ENCODE results near the gene TMED8.
A peak's percentile ranks its signal among the peaks of the same experiment; 100 is the strongest.

The TMED8 gene

DNA sequence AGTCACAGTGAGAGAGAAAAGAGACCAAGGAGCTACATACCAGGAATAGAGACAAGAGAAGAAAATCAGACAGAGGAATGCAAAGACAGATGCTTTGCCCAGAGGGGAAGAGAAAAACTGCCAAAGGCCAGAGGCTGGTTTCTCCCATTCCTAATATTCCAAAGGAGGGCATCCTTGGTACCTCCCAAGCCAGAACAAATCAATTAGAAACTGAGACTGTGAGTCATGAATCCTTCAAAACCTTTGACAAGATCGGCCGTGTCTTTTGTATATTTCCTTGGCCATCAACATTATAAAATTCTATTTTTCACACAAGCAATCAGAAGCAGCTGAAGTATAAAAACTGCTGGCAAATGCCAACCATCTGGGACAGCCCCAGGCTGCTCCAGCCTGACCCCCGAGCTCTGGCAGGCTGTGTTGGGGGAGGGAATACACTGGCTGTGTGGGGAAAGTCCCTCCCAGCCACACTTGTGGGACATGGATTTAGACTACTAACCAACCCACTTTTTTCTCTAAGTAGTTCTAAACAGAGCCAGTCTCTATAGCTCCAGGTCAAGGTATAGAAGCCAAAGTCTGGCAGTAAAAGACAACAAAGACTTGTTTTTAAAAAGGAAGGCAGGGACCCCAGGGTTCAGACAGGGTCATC lies 69.9 kb downstream of the TMED8 start:
- no peak for TF ChIP-seq POLR2A (IDR thresholded peaks at IDR 0.05; ENCODE audit: low read length)
- no peak for TF ChIP-seq GATA1 (IDR thresholded peaks at IDR 0.05; ENCODE audit: low read depth, low read length)
- no peak for DNase-seq

DNA sequence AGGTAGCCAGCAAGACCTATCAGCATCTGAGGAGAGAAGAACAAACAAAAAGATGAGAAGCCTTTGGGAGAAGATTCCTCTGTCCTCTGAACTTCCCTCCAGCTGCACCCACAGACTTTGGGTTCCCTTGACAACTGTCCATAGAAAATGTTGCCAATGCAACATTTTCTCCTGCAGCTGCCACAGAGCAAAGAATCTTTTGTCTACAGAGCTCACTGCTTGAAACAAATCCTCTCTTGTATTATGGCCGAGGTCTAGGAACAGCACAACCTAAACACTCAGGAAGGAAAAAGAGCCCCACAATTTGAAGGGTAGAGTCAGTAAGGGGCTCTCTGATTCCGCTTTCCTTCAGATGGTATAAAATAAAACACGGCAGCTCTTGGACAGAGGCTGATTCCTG lies 70.5 kb downstream of the TMED8 start:
- no peak for TF ChIP-seq GATA1 (IDR thresholded peaks at IDR 0.05; ENCODE audit: low read depth, low read length)
- TF ChIP-seq POLR2A (IDR thresholded peaks at IDR 0.05; ENCODE audit: low read length) = no peak
- DNase-seq = no peak

DNA sequence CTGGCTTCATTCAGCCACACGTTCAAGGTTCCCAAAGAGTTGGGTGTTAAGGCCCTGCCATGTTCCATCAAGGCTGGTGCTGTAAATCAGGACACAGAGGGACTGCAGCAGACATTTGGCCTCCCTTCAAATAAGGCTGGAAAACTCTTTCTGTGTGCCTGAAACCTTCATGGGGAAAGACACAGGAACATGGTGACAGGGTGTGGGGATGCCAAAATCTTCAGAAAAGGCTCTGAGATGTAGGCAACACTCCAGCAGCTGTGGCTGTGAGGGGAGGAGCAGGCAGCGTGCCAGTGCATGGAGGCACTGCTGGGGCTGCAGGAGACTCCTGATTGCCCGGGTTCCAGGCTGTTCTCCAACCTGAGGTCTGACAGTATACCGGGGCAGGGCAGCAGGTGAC lies 71.2 kb downstream of the TMED8 start:
- DNase-seq = no peak
- no peak for TF ChIP-seq POLR2A (IDR thresholded peaks at IDR 0.05; ENCODE audit: low read length)
- no peak for TF ChIP-seq GATA1 (IDR thresholded peaks at IDR 0.05; ENCODE audit: low read depth, low read length)

DNA sequence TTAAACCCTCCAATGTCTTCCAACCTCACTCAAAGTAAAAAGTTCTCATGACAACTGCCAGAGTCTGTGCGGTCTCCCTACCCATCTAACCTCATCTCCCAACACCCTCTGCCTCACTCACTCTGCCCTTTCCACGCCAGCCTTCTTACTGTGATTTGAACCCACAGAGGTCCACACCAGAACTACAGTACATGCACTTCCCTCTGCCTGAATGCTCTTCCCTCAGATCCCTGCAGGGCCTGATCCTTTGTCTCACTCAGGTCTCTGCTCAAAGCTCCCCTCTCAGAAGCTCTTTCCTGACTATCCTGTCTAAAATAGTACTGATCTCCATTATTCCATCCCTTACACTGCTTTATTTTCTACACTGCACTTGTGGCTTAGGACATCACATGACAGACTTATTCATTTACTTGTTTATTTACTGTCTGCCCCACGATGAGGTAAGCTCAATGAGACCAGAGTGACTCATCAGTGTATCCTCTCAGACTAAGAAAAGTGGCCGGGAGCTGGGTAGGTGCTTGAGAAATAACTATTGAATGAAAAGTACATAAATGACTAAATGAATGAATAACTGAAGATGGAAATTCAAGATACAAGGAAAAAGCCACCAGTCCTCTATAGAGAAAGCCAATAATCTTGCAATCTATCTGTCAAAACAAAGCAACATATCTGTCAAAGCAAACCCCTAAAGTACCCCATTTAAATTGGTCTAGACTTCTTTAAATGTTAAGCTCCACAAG lies 73.3 kb downstream of the TMED8 start:
- TF ChIP-seq GATA1 (IDR thresholded peaks at IDR 0.05; ENCODE audit: low read depth, low read length) (no peak), POLR2A (IDR thresholded peaks at IDR 0.05; ENCODE audit: low read length) (no peak)

DNA sequence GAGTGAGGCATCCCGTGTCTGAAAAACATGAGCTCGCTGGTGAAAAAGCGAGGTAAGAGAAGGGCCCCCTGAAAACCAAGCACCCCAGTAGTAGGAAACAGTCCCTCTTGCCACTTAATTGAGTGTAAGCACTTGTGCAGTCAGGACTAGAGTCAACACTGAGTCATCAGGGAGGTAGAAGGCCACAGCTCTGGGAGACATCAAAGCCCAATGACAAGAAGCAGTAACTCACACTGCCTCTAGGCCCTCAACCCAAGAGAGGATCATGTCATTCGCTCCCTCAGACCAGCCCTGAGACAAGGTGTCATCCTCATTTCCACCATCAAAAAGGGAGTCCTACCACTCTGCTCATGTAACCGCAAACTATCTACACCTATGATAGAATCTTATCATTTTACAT lies 74.0 kb downstream of the TMED8 start:
- TF ChIP-seq GATA1 (IDR thresholded peaks at IDR 0.05; ENCODE audit: low read depth, low read length) (no peak), POLR2A (IDR thresholded peaks at IDR 0.05; ENCODE audit: low read length) (no peak)

More for the DNA sequence above, 73.3 kb downstream of the TMED8 start:
- DNase-seq = peak; percentile 32 to 79

DNA sequence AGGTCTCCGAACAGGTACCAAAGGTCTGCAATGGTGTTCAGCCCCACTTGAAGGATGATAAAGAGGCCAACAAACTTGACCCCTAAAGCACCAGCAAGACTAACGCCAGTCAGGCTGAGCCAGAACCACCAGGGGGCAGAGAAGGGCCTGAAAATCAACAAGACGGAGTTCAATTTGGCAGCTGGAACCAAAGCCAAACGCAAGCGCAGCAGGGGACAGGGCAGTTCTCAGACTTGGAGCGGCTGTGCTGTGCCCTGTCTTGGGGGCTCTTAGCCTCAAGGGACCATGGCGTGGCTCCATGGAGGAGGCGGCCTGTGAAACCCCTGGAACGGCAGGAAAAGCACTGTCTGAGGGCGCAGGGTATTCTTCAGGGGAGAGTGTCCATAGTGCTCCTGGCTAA lies 75.8 kb downstream of the TMED8 start:
- DNase-seq = peak; percentile 79 to 87
- TF ChIP-seq POLR2A (IDR thresholded peaks at IDR 0.05; ENCODE audit: low read length) = no peak
- TF ChIP-seq GATA1 (IDR thresholded peaks at IDR 0.05; ENCODE audit: low read depth, low read length) = no peak

More for the DNA sequence above, 74.0 kb downstream of the TMED8 start:
- DNase-seq = peak; percentile 33 to 70

DNA sequence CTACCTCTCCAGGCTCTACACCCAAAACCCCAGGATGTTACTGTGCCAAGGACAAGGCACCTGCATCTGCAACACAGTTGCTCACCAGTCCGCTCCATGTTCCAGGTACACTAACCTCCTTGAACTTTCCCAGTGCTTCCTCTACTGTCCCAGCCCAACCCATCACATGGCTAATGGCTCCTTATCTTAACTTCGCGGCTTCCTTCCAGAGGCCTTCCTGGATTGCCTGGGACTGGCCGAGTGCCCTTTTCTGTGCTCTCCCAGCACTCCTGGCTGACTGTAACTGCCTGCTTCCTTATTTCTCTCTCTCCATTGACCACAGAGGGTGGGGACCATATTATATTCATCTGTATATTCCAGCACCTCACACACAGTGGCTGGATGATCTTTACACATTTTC lies 77.1 kb downstream of the TMED8 start:
- no peak for TF ChIP-seq GATA1 (IDR thresholded peaks at IDR 0.05; ENCODE audit: low read depth, low read length)
- TF ChIP-seq POLR2A (IDR thresholded peaks at IDR 0.05; ENCODE audit: low read length) = no peak
- no peak for DNase-seq

DNA sequence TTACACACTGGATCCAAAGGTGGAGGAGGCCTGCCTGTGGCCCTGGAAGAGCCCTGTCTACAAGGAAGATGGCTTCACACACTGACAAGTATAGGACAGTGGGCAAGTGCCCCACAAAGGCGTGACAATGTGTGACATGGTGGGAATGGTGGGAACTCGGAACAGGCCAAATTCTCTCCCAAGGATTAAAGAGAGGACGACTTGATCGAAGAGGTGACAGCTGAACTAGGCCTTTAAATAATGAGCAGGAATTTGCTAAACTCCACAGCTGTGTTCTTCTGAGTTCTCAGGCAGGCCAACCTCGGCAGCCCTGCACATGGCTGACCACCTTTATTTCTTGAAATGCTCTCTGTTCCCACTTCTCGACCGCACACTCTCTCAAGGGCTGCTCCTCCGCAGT lies 80.0 kb downstream of the TMED8 start:
- no peak for DNase-seq
- TF ChIP-seq POLR2A (IDR thresholded peaks at IDR 0.05; ENCODE audit: low read length) (no peak), GATA1 (IDR thresholded peaks at IDR 0.05; ENCODE audit: low read depth, low read length) (no peak)

DNA sequence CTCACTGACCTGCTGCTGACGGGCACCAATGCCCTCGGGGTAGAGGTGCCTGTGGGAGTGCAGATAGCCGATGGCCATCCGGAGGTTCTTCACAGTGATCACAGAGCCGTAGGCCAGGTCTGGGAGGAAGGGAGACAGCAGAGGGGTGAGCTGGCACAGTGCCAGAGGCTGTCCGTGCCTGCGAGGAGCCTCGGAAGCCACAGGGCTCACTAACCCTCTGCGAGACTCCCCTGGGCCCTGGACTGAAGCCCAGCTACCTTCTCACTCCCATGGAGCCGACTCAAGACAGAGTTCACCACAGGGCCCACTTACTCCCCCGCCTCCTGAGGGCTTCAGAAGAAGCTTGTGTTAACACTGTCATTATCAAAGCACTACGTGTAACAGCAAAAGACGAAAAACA lies 80.7 kb downstream of the TMED8 start:
- DNase-seq = no peak
- no peak for TF ChIP-seq GATA1 (IDR thresholded peaks at IDR 0.05; ENCODE audit: low read depth, low read length)
- no peak for TF ChIP-seq POLR2A (IDR thresholded peaks at IDR 0.05; ENCODE audit: low read length)

DNA sequence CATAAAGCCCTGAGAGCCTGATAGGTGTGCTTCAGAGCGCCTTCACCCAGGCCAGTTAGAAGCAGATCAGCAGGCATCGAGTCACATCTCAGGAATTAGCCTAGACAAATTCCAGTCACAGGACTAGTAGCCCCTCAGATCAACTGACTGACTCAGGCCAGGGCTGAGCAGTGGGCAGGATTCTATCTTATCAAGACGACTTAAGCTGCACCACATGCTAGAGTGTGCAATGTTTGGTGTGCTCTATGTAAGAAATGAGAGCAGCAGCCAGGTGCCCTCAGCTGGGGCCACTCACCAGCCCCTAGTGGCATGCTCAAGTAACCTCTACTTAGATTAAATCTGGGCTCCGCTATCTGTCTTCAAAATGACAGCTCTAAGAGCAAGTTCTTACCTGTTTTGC lies 86.2 kb downstream of the TMED8 start:
- TF ChIP-seq POLR2A (IDR thresholded peaks at IDR 0.05; ENCODE audit: low read length) (no peak), GATA1 (IDR thresholded peaks at IDR 0.05; ENCODE audit: low read depth, low read length) (no peak)
- DNase-seq = no peak

DNA sequence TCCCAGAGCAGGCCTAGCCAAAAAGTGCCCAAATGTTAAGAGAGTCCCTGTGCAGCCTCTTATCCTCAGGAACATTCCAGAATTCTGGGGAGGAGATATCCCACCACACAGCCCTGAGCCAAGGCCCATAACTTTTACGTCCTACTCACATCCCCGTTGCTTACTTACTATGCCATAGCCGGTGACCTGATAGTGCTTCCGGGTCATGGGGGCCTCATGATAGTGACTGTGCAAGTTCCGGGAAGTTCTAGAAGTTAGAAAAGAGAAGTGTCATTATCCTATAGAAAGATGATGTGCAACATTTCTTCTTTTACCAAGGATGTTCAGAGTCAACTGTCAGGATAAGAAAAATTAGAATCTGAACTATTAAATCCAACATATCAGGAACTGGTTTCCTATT lies 90.3 kb downstream of the TMED8 start:
- DNase-seq = no peak
- TF ChIP-seq POLR2A (IDR thresholded peaks at IDR 0.05; ENCODE audit: low read length) (no peak), GATA1 (IDR thresholded peaks at IDR 0.05; ENCODE audit: low read depth, low read length) (no peak)

Data from erythroblast (primary cell).